ENCODE measurements around the gene P2RX3.

DNA sequence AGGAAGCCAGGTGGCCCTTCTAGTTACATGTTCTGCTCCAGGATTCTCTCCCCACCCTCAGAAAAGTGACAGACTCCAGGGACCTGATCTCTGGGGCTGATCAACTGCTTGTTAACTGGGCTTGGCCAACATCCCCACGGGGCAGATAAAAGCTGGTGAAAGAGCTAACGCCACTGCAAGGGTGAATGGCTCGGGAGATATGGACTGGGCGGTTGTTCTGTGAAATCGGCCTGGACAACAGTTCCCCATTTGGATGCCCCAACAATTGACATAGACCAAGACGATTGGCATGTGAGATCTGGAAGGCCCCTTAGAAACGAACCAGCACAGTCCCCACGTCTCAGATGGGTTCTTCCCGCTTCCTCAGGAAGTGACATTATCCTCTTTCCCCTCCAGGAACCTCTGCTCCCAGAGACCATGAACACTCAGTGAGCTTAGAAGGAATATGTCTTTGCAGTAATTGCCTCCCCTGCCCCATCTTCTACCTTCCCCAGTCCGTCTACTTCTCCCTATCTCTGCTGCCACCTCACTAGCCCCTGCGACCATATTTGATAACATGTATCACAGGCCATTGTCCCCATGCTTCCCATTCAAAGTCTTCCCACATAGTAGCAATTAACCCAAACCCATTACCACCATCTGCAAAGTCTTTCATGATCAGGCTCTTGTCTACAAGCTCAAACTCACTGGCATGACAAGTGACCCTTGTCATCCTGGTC, 57.9 kb downstream of the P2RX3 start:
- TF ChIP-seq, protein P1, sequence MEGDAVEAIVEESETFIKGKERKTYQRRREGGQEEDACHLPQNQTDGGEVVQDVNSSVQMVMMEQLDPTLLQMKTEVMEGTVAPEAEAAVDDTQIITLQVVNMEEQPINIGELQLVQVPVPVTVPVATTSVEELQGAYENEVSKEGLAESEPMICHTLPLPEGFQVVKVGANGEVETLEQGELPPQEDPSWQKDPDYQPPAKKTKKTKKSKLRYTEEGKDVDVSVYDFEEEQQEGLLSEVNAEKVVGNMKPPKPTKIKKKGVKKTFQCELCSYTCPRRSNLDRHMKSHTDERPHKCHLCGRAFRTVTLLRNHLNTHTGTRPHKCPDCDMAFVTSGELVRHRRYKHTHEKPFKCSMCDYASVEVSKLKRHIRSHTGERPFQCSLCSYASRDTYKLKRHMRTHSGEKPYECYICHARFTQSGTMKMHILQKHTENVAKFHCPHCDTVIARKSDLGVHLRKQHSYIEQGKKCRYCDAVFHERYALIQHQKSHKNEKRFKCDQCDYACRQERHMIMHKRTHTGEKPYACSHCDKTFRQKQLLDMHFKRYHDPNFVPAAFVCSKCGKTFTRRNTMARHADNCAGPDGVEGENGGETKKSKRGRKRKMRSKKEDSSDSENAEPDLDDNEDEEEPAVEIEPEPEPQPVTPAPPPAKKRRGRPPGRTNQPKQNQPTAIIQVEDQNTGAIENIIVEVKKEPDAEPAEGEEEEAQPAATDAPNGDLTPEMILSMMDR (conservative IDR thresholded peaks at IDR 0.05) = no peak
- no peak for TF ChIP-seq EZH2 (IDR thresholded peaks at IDR 0.05; ENCODE audit: low read depth)

Measured in PC-9 (cell line).